ENCODE results near the gene CCDC88C.

CCDC88C gene

GRCh38 chr14:91380123-91380522 lies 37.5 kb downstream of the CCDC88C start:
- DNase-seq (ENCODE audit: low spot score) = no peak

- no peak for DNase-seq (ENCODE audit: low spot score)
These were observed 38.1 kb downstream of the CCDC88C start for GRCh38 chr14:91379579-91379932.

GRCh38 chr14:91378930-91379578 lies 38.6 kb downstream of the CCDC88C start:
- no peak for DNase-seq (ENCODE audit: low spot score)

DNA sequence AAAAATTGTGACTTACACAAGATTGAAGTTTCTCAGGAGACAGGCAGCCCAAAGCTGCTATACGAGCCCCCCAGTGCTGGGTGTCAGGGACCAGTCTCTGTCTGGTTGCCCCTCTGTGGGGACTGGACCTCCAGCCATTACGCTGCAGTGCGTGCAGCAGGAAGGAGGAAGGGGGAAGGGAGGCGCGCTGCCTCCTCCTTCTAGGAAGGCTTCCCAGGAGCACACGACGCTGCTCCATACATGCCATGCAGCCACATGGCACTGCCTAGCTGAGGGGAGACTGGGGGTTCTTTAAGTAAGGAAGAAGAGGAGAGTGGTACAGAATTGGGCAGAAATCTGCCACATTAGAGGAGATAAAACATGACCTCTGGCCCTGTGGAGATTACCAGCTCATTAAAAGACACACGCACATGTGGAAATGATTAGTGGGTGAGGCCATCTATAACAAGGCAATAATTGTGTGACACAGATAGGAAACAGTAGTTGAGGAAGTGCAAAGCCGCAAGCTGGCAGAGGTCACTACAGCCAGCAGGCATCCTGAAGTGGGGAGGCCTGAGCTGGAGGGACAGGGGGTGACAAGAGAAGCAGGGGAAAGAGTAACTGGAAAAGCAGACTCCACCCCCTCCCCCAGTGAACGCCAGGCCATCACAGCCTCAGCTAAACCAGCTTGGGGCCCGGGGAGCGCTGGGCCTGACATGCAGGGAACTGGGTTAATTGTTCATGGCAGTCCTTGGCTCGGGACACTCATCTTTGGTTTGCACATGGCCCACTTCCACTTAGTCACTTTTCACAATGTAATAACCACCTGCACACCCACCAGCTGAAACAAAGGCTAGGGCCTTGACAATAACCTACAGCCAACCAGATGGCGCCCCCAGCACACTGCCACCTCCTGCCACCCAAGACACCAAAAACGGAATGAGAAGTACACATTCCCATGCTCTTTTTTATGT lies 39.6 kb downstream of the CCDC88C start:
- DNase-seq (ENCODE audit: low spot score) = no peak

DNA sequence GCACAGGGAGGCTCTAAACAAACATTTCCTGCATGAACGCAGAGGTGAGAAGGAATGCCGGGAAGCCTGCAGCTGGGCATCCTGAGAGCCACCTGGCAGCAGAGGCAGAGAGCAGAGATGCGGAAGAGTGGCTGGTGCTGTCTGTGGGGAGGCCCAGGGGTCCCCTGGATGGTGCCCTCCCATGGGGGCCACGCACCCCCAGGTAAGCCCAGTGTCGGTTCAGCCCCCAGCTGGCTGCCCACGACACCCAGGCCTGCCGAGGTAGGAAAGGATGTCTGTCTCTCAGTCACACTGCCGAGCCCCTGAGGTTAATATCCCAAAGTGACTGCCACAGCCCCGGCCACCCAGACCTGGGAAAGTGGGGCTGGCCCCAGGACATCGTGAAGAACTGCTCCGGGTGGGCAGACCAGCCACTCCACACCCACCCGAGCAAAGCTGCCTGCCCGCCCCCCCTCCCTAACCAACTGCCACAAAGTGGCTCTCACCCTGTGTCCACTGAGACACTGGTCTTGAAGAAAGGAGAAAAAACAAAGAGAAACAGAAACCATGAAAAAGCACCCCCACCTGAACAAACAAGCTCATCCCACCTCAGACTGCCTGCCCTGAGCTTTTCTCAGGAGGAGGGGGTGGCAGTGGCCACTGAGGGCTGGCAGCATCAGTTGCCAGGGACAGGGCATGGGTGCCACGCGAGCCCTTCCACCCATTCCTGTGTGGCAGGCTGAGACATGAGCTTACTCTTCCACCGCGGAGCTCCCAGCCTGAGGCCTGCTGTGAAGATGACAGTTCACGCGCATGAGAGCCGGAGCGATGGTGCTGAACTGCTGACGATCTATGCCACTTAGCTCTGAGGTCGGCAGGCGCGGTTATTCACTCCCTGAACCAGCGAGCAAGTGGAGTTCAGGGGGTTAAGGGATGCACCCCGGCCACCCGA lies 40.8 kb downstream of the CCDC88C start:
- DNase-seq (ENCODE audit: low spot score) = no peak

DNA sequence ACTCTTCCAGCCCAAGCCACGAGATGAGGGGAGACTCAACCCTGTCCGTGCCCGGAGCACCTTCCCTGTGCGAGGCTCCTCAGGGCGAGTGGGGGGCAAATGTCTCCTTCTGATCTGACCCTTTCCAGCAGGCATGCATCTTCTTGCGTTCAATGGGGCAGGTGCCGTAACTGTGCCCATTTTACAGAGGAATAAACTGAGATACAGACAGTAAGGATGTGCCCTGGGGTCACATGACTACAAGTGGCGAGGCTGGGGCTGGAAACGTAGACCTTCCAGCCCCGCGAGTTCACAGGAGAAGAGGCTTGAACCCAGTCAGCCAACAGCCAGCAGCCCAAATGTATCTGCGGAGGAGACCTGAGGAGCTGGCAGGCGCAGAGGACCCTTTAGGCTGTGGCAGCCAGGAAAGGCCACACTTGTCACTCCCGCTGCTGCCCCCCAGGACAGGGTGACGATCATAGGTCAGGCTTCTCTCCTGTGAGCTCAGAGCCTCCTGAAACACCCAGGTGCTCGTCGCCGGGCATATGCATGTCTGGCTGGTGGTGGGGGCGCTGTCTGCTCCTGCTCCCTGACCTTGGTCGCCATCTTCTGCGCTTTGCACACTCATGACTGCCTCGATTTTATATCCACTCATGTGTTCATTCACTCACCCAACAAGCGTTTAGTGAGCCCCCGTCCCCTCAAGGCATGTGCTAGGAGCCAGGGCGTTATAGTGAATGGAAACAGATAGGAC lies 41.7 kb downstream of the CCDC88C start:
- no peak for DNase-seq (ENCODE audit: low spot score)

GRCh38 chr14:91374879-91375702 lies 42.5 kb downstream of the CCDC88C start:
- DNase-seq (ENCODE audit: low spot score) = no peak

- no peak for DNase-seq (ENCODE audit: low spot score)
These were observed 43.2 kb downstream of the CCDC88C start for GRCh38 chr14:91374287-91374878.

DNA sequence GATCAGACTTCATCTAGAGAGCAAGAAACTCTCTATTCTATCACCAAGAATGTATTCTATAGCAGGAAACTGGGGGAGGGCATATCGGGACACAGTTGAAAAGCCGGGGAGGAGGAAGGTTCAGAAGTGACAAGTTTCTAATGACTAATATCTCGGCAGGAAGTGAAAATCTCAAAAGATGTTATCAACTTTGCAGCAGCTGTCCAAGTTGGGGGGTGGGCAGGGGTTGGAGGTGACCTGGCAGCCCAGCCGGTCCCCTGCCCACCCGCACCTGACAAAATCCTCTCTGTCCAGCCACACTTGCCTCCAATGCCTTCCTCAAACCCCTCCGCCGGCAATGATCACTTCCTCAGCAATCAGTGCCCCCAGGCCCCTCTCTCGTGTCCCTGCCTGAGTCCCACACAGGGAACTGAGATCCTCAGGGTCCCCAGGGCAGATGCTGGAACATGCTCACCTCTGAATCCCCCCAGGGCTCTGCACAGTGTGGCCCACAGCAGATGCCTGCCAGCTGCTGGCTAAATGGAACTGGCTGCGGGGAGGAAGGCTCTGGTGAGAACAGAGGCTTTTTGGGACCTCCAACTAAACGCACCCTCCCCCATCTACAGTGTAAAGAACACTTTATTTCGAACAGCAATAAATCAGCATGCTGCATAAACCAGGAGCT lies 43.9 kb downstream of the CCDC88C start:
- DNase-seq (ENCODE audit: low spot score) = no peak

GRCh38 chr14:91372671-91373495 lies 44.7 kb downstream of the CCDC88C start:
- no peak for DNase-seq (ENCODE audit: low spot score)

DNA sequence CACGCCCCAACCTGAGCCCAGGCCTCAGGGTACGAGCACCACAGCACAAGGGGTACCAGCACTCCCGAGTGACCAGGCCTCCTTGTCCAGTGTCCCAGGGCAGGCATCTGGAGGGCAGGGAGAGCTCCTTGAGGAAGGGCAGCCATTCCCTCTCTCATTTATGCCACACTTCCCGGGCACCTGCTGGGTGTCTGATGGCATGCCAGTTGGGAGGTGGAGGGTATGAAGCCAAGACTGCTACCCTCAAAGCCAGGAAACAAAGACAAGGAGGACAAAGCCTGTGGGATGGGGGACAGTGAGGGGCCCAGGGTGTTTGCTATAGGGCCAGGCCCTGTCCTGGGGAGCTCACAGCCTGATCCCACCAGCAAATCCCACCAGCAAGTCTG lies 45.6 kb downstream of the CCDC88C start:
- no peak for DNase-seq (ENCODE audit: low spot score)

DNA sequence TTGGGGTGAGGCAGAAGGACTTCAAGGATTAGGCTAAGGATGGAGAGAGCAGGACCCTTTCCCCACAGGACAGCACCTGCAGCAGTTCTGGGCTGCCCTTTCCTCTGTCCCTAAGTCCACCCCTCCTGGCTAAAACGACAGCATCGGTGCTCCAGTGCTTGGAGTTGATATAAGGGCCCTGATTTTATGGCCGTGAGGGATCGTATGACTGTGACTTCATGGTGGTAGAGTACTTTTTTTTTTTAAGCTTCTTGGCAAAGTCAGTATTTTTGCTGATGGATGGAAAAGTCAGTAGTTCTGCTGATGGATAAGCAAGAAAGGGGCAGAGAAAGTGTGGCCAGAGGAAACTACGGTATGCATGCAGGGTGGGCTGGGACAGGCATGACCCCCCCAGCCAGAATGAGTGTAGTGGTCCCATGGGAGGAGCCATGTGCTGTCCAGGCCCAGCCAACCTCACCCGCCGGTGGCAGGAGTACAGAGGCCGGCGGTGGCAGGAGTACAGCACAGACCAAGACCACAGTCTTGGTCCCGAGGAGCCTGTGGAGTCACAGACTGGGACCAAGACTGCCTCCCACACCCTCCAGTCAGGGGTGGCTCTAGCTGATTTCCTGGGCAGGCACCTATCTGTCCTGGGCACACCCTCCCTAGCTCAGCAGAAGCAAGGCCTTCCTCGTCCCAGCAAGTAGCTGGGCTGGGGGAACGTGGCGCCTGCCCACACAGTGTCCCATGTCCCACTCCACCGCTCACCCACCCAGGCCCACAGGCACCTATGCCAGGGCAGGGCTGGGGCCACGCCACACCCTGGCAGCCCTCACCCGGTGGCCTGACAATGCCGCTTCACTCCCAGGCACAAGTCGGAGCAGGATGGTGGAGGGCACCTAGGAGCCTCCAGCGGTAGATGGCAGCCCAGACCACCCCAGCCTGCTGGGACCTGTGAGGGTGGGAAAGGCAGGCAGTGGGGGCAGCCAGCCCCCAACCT lies 46.3 kb downstream of the CCDC88C start:
- DNase-seq (ENCODE audit: low spot score) = no peak

DNA sequence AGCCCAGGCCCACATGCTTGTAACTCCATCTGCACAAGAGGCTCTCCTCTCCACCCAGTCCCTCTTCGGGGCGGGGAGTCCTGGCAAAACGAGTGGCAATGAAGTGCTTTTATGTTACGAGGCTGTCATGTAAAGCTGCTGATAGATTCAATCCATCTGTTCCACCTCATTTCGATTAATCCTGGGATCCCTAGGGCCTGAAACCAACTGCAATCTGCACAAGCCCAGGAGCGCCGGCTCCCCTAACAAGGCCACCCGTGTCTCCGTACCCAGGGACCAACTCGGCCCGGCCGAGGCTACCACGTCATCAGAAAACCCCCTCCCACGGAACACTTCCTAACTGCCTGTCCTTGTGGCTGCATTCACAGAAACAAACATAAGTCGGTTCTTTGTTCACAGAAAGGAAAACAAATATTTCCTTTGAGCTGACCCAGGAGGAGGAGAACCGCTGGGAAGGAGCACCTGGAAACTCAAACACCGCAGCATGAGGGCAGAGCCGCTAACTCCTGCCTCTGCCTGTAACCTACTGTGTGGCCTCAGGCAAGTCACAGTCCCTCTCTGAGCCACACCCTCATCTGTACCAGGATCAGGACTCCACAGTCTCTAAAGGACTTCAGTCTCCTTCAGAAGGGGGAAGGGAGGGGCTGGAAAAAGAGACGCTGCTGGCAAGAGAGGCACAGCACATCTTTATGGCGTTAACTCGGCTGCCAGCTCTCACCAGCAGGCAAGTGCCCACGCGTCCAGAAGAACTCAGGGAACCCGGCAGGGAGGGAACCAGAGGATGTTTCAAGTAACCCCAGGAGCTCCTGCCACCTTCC lies 47.8 kb downstream of the CCDC88C start:
- no peak for DNase-seq (ENCODE audit: low spot score)

- no peak for DNase-seq (ENCODE audit: low spot score)
These were observed 48.7 kb downstream of the CCDC88C start for GRCh38 chr14:91368776-91369416.

GRCh38 chr14:91367173-91368171 lies 50.1 kb downstream of the CCDC88C start:
- no peak for DNase-seq (ENCODE audit: low spot score)

All from Ammon's horn (tissue), 1 donor.